CD4-positive, alpha-beta T cell treated with Interleukin-15 for 4 hours (primary cell): ENCODE results near the gene TPX2.

Source experiments
- DNase-seq: peaks from one replicate; pipeline ENCODE4 v3.0.0-alpha.2; 2020; ENCODE audit warnings: low spot score

TPX2 gene

GRCh38 chr20:31705598-31706597 is 33.2 kb upstream of the TPX2 start:
- DNase-seq, result no peak

DNA sequence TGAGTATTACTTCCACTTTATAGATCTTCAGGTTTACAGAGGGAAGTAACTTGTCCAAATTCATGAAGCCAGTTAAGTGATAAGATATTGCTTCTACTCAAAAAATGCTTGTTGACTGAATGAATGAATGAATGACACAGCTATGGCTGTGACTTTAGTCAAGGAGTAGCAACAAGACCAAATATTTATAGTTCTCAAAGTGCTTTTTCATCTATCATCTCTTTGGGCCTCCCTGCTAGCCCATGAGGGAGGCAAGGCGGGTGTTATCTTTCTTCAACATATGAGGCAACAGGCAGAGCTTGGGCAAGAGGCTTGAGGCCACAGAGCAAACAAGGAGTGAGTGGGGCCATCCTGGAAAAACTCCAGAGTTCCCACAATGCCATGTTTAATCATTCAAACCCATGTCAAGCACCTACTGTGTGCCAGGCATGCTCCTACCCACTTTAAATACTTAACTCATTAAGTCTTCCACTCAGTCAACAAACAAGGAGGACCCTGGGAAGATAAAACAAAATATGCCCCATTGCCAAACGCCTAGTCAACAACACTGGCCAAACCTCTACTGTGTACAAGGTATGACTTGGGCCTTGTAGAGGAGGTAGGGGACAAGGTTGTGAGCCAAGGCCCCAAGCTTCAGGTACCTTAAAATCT is 32.4 kb upstream of the TPX2 start:
- DNase-seq, result no peak

GRCh38 chr20:31707258-31707615 is 31.9 kb upstream of the TPX2 start:
- no peak for DNase-seq

DNA sequence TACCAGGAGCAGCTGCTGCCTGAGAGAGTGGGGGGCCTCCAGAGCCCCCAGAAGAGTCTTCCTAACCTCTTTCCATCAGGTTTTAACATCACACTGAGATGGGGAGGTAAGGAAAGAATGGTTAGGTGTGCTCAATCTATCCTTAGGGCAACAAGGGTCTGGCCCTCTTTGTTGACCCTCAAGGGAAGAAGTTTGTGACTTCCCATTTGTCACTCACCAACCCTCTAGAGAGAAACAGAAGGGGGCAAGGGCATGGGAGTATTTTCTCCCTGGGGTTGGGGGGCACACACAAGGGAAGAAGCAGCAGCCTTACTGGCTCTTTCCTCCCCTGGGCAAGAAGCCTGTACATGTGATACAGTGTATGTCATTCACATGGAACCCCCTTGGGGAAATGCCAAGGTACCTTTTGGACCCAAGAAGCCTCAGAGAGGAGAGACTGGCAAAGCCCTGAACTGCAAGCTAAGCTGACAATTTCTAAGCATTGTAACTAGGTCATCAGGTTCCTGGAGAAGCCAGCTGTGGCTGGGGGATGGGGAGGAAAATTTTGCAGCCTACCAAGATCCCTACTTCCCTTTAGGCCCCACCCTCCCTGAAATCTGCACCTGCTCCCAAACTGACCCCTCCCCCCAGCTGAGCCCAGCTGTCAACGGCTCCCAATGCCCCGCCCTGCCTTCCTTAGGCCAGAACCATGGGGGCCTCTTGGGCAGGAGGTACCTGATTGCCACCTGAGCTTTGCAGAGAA is 30.9 kb upstream of the TPX2 start:
- DNase-seq, result no peak

DNA sequence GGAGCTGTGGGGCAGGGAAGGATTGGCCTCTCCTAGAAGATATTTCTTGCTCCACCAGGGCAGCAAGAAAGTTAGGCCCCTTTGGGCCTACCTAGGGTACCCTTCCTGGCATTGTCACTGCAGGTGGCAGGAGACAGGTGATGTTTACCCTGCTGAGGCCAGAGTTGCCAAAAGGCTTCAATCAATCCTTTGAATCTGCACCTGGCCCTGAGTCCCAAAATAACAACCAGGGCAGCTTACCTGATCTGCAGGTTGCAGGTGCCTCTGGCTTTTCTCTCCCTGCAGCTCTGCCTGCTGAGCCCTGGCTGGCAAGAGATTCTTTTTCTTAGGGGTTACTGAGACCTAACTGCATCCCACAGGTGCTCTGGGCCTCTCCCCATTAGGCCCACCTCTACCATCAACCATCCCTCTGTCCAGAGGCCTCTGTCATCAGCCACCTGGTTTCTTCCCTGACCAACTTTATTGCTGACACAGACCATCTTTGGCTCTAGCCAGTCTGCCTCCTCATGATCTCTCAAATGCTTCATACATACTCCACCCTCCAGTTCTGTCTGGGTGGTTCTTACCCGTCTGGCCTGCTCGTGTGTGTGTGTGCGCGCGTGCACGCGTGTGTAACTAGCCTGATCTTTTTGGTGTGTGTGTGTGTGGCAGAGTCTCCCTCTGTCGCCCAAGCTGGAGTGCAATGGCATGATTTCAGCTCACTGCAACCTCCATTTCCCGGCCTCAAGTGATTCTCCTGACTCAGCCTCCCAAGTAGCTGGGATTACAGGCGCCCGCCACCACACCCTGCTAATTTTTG is 30.2 kb upstream of the TPX2 start:
- DNase-seq, result no peak

DNA sequence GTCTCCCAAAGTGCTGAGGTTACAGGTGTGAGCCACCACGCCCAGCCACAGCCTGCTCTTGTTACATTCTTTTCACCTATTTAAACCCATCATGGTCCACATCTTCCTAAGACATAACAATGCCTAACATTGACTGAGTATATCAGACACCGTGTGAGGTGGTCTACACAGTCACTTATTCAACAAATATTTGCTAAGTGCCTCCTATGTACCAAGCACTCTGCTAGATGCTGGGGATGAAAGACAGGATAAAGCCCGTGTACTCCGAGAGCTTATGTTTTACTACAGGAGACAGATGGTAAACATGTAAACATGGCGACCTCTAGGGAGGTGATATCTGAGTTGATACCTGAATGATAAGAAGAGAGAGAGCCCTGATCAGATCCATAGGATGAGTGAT is 29.2 kb upstream of the TPX2 start:
- DNase-seq, result no peak

- DNase-seq, result no peak
These were observed 28.5 kb upstream of the TPX2 start for GRCh38 chr20:31710423-31711108.

- no peak for DNase-seq
These were observed 27.6 kb upstream of the TPX2 start for GRCh38 chr20:31711179-31712111.

DNA sequence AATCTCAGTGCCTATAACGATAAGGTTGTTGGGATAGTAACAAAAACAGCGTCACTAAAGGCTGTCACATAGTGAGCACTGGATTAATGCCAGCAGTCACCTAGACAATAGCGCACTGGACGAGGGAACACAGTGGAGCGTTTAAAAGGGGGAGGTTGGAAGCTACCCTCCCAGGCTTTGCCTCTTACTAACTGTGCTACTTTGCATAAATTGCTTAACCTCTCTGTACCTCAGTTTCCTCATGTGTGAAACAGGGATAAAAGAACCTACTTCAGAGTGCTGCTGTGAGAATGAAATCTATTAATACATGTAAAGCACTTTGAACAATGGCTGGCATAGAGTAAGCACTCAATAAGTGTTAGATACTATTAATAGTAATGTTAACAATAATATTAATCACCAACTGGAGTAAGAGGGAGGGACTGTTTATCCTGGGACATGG is 27.0 kb upstream of the TPX2 start:
- no peak for DNase-seq

GRCh38 chr20:31712564-31713311 is 26.4 kb upstream of the TPX2 start:
- DNase-seq, result no peak

GRCh38 chr20:31713312-31714273 is 25.5 kb upstream of the TPX2 start:
- no peak for DNase-seq

GRCh38 chr20:31715766-31716165 is 23.3 kb upstream of the TPX2 start:
- no peak for DNase-seq

- DNase-seq, result no peak
These were observed 22.7 kb upstream of the TPX2 start for GRCh38 chr20:31716351-31716750.

DNA sequence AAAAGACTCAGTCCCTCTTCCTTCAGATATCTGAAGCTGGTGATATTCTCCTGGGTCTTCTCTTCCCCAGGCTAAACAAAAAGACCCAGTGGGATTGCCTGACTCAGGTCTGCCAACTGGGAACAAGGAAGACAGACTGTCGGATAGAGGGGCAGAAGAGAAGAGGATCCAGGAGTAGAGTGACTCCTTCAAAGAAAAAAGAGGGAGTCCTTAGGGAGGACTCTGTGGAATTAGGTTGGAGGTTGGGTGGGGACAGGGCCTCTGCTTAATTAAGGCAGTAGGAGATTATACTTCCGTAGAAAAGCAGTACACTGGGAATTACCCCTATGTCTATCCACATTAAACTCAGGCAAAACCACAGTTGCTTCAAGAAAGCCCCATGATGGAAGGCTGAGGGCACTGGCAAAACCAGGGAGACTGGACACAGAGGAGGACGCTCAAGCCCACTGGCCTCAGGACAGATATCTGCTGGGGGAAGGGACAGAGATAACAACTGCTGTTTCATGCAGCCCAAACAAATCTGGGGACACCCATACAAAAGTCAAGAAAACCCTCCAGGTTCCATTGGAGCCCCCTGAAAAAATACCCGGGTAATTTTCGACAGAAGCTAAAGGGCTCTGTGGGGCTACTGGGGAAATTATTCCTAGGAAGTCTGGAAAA is 22.1 kb upstream of the TPX2 start:
- DNase-seq, result no peak

- DNase-seq, result peak; percentile 73
These were observed 21.4 kb upstream of the TPX2 start for GRCh38 chr20:31717478-31718201.

- DNase-seq, result no peak
These were observed 20.0 kb upstream of the TPX2 start for GRCh38 chr20:31718952-31719643.
